PC-9 (cell line): Measurements from ENCODE around the gene CHCHD4.
"Not testable (repeated sequence)": the region's sequence is repeated elsewhere in the genome, so short reads cannot be mapped to it uniquely, and the experiment has no call there.

Experiments
- CTCF ChIP-seq: fragments of 200-600 bp; sonication (generic); conservative IDR thresholded peaks from 2 replicates; pipeline ENCODE4 v1.6.1; 2017; ENCODE audit warnings: mixed run types, antibody characterized with exemption, mild to moderate bottlenecking, moderate library complexity
- EZH2 ChIP-seq: fragments of 200-600 bp; sonication (generic); IDR thresholded peaks from 2 replicates; pipeline ENCODE4 v1.8.0; 2017; ENCODE audit warnings: antibody characterized with exemption, low read depth

- TF ChIP-seq CTCF, EZH2: not testable (repeated sequence)
Measured at GRCh38 chr3:14120921-14121448, 3.7 kb downstream of the CHCHD4 start.
